OCI-LY7 (cell line): Measurements from ENCODE around the gene EIPR1. TPM values are rescaled to one million over a fixed set of nuclear protein-coding genes. Genes with fewer than 3 reads are reported as not detected.

ENCODE experiments used
- BruUV-seq: library from RNA; stranded (reverse); fragments of 400-500 nt; replicated peaks from 2 replicates; lab custom pipeline; 2021; lab: Mats Ljungman, UMichigan
- CTCF ChIA-PET: fragments of 300-600 bp; sonication (Branson Sonifier 250); formaldehyde crosslinking; loops from one replicate; lab custom pipeline; 2022; ENCODE audit warnings: antibody characterized with exemption; ENCODE audit not compliant: unreplicated experiment; lab: Charles Lee
- POLR2A ChIA-PET: fragments of 300-600 bp; sonication (Branson Sonifier 250); formaldehyde crosslinking; loops from one replicate; lab custom pipeline; 2022; ENCODE audit warnings: antibody characterized with exemption; lab: Charles Lee
- DNase-seq: peaks from one replicate; pipeline ENCODE4 v3.0.0-alpha.2; 2015; ENCODE audit warnings: low spot score
- H2AFZ ChIP-seq: fragments of 200-600 bp; sonication (generic), shearing (Covaris generic); 2 replicates; pipeline ENCODE4 v1.6.1; 2014; ENCODE audit warnings: mild to moderate bottlenecking, antibody characterized with exemption, low read length, moderate library complexity
- H3K27ac ChIP-seq: fragments of 200-600 bp; sonication (generic); 2 replicates; pipeline ENCODE4 v1.5.1; 2014; ENCODE audit warnings: mixed run types, low read depth, mild to moderate bottlenecking, moderate library complexity, low read length, inconsistent platforms; ENCODE audit not compliant: poor library complexity, severe bottlenecking
- H3K36me3 ChIP-seq: fragments of 200-600 bp; sonication (generic); 2 replicates; pipeline ENCODE4 v1.6.1; 2014; ENCODE audit warnings: mild to moderate bottlenecking, antibody characterized with exemption, low read length, moderate library complexity, mixed read lengths; ENCODE audit not compliant: insufficient read depth
- H3K4me1 ChIP-seq: fragments of 200-600 bp; sonication (generic); 2 replicates; pipeline ENCODE4 v1.5.1; 2014; ENCODE audit warnings: mild to moderate bottlenecking, low read length; ENCODE audit not compliant: insufficient read depth, poor library complexity, severe bottlenecking
- H3K4me2 ChIP-seq: fragments of 200-600 bp; sonication (generic); 2 replicates; pipeline ENCODE4 v1.6.1; 2014; ENCODE audit warnings: mild to moderate bottlenecking, low read length
- H3K4me3 ChIP-seq: fragments of 200-600 bp; sonication (generic); 2 replicates; pipeline ENCODE4 v1.5.1; 2014; ENCODE audit warnings: mild to moderate bottlenecking, low read depth, low read length; ENCODE audit not compliant: poor library complexity, severe bottlenecking
- H3K79me2 ChIP-seq: fragments of 200-600 bp; sonication (generic); 2 replicates; pipeline ENCODE4 v1.6.1; 2016; ENCODE audit warnings: low read depth, mild to moderate bottlenecking, low read length, moderate library complexity, mixed read lengths; ENCODE audit not compliant: insufficient read depth
- H3K9me2 ChIP-seq: fragments of 200-600 bp; sonication (generic); 2 replicates; pipeline ENCODE4 v1.6.1; 2016; ENCODE audit warnings: mild to moderate bottlenecking, low read length, mixed read lengths; ENCODE audit not compliant: insufficient read depth
- H3K9me3 ChIP-seq: fragments of 200-600 bp; sonication (generic); 2 replicates; pipeline ENCODE4 v1.6.1; 2014; ENCODE audit warnings: mild to moderate bottlenecking, mixed run types, low read length, mixed read lengths
- H4K20me1 ChIP-seq: fragments of 200-600 bp; sonication (generic); 2 replicates; pipeline ENCODE4 v1.6.1; 2014; ENCODE audit warnings: mild to moderate bottlenecking, antibody characterized with exemption, low read length, moderate library complexity, mixed read lengths; ENCODE audit not compliant: insufficient read depth
- CTCF ChIP-seq: fragments of 200-600 bp; sonication (generic); conservative IDR thresholded peaks from 2 replicates; pipeline ENCODE4 v1.5.1; 2014; ENCODE audit warnings: mild to moderate bottlenecking, antibody characterized with exemption, low read length, moderate library complexity, mixed read lengths
- EZH2phosphoT487 ChIP-seq: fragments of 200-600 bp; sonication (generic); IDR thresholded peaks from 2 replicates; pipeline ENCODE4 v1.6.1; 2018; ENCODE audit warnings: low read depth, borderline replicate concordance, mild to moderate bottlenecking, mixed run types, antibody characterized with exemption, low read length, moderate library complexity, mixed read lengths
- intact Hi-C: fragments of 100-400 bp; cut with micrococcal nuclease; formaldehyde crosslinking; loops from one replicate; pipeline ENCODE4 v1.10.0; 2022; ENCODE audit not compliant: unreplicated experiment
- total RNA-seq, 2 experiments: library from RNA; depleted of rRNA in 1 of 2; stranded (reverse); fragments of >200 nt in 1 of 2; shearing (Covaris generic) in 1 of 2; gene quantifications; 2 replicates each; pipeline ENCODE4 v1.2.3, GENCODE V29; 2014 to 2022

Gene EIPR1
- total RNA-seq, 2 experiments from 2014 or later, result 60.5 to 61.7 TPM

GRCh38 chr2:3289526-3289925, 88.1 kb downstream of the EIPR1 start:
- TF ChIP-seq CTCF, result no peak
- TF ChIP-seq EZH2phosphoT487, result no peak
- CTCF ChIA-PET, result no interaction called here
- DNase-seq, result no peak
- Histone ChIP-seq H4K20me1 (no peaks in the 10 kb centered on the region), H3K4me3 (no peak overlapping the region), H2AFZ (no peak overlapping the region), H3K9me2 (no peaks in the 10 kb centered on the region), H3K4me1 (no peaks in the 10 kb centered on the region), H3K79me2 (no peaks in the 10 kb centered on the region), H3K27ac (no peak overlapping the region), H3K9me3 (no peaks in the 10 kb centered on the region), H3K36me3 (peaks cover 9% of the 10 kb centered on the region), H3K4me2 (no peak overlapping the region)
- no TSS peak for BruUV-seq
- intact Hi-C loops, result no loop called here
- POLR2A ChIA-PET, result no interaction called here

GRCh38 chr2:3289171-3289515, 88.5 kb downstream of the EIPR1 start:
- CTCF ChIA-PET, result no interaction called here
- intact Hi-C loops, result no loop called here
- no TSS peak for BruUV-seq

More at GRCh38 chr2:3289171-3289515, 88.5 kb downstream of the EIPR1 start:
- peaks cover 9% of the 10 kb centered on the region for H3K36me3 ChIP-seq
- POLR2A ChIA-PET, result no interaction called here
- H3K4me3 ChIP-seq, result no peak overlapping the region
- H2AFZ ChIP-seq, result no peak overlapping the region
- H3K27ac ChIP-seq, result no peak overlapping the region
- no peaks in the 10 kb centered on the region for H3K4me1 ChIP-seq
- H4K20me1 ChIP-seq, result no peaks in the 10 kb centered on the region
- H3K9me2 ChIP-seq, result no peaks in the 10 kb centered on the region
- no peak for DNase-seq
- H3K9me3 ChIP-seq, result no peaks in the 10 kb centered on the region
- TF ChIP-seq EZH2phosphoT487 (no peak), CTCF (no peak)
- H3K79me2 ChIP-seq, result no peaks in the 10 kb centered on the region
- H3K4me2 ChIP-seq, result no peak overlapping the region
